ENCODE measurements around the gene USP34.

DNA sequence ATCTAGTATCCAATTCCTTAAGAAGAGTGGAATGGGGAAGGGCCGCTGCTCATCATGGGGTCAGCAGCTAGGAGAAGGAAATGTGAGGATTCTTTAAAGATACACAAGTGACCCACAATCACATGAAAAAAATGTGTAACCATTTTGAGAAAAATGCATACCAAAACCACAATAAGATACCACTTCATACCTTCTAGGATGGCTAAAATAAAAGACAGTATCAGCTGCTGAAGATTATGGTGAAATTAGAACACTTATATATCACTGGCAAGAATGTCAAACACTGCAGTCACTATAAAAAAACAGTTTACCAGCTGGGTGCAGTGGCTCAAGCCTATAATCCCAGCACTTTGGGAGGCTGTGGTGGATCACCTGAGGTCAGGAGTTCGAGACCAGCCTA, 241.0 kb downstream of the USP34 start:
- TF ChIP-seq, protein P1, sequence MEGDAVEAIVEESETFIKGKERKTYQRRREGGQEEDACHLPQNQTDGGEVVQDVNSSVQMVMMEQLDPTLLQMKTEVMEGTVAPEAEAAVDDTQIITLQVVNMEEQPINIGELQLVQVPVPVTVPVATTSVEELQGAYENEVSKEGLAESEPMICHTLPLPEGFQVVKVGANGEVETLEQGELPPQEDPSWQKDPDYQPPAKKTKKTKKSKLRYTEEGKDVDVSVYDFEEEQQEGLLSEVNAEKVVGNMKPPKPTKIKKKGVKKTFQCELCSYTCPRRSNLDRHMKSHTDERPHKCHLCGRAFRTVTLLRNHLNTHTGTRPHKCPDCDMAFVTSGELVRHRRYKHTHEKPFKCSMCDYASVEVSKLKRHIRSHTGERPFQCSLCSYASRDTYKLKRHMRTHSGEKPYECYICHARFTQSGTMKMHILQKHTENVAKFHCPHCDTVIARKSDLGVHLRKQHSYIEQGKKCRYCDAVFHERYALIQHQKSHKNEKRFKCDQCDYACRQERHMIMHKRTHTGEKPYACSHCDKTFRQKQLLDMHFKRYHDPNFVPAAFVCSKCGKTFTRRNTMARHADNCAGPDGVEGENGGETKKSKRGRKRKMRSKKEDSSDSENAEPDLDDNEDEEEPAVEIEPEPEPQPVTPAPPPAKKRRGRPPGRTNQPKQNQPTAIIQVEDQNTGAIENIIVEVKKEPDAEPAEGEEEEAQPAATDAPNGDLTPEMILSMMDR (IDR thresholded peaks at IDR 0.05; ENCODE audit: insufficient read depth, low read length), result no peak
- TF ChIP-seq, protein P2, sequence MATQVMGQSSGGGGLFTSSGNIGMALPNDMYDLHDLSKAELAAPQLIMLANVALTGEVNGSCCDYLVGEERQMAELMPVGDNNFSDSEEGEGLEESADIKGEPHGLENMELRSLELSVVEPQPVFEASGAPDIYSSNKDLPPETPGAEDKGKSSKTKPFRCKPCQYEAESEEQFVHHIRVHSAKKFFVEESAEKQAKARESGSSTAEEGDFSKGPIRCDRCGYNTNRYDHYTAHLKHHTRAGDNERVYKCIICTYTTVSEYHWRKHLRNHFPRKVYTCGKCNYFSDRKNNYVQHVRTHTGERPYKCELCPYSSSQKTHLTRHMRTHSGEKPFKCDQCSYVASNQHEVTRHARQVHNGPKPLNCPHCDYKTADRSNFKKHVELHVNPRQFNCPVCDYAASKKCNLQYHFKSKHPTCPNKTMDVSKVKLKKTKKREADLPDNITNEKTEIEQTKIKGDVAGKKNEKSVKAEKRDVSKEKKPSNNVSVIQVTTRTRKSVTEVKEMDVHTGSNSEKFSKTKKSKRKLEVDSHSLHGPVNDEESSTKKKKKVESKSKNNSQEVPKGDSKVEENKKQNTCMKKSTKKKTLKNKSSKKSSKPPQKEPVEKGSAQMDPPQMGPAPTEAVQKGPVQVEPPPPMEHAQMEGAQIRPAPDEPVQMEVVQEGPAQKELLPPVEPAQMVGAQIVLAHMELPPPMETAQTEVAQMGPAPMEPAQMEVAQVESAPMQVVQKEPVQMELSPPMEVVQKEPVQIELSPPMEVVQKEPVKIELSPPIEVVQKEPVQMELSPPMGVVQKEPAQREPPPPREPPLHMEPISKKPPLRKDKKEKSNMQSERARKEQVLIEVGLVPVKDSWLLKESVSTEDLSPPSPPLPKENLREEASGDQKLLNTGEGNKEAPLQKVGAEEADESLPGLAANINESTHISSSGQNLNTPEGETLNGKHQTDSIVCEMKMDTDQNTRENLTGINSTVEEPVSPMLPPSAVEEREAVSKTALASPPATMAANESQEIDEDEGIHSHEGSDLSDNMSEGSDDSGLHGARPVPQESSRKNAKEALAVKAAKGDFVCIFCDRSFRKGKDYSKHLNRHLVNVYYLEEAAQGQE (IDR thresholded peaks at IDR 0.05; ENCODE audit: insufficient replicate concordance, low read depth), result no peak
- TF ChIP-seq GABPA (IDR thresholded peaks at IDR 0.05; ENCODE audit: low read depth) (no peak), POLR2AphosphoS5 (IDR thresholded peaks at IDR 0.05; ENCODE audit: low read depth) (no peak), SPI1 (IDR thresholded peaks at IDR 0.05; ENCODE audit: borderline replicate concordance, low read depth) (no peak)
